ENCODE measurements around the gene DAGLA. TPM values are rescaled to one million over a fixed set of nuclear protein-coding genes. Genes with fewer than 3 reads are reported as not detected.

Gene DAGLA
- total RNA-seq, 1 donor from 2014 or later: 6.0 TPM

- Histone ChIP-seq H3K4me3 (peak overlapping the region; percentile 85), H3K4me1 (peaks cover 18% of the 10 kb centered on the region), H3K27me3 (no peaks in the 10 kb centered on the region), H3K36me3 (peaks cover 25% of the 10 kb centered on the region), H3K9me3 (no peaks in the 10 kb centered on the region), H3K27ac (peak overlapping the region; percentile 99)
- no peak for TF ChIP-seq CTCF (IDR thresholded peaks at IDR 0.05)
- ATAC-seq (no peak), DNase-seq (peak; percentile 8)
- intact Hi-C loops (cut with DNase I): loop anchor here (10.0 kb wide), 1 partner anchor 322 kb away; no protein-coding TSS in a partner anchor
These were observed 113.1 kb downstream of the DAGLA start for GRCh38 chr11:61793083-61793828.

DNA sequence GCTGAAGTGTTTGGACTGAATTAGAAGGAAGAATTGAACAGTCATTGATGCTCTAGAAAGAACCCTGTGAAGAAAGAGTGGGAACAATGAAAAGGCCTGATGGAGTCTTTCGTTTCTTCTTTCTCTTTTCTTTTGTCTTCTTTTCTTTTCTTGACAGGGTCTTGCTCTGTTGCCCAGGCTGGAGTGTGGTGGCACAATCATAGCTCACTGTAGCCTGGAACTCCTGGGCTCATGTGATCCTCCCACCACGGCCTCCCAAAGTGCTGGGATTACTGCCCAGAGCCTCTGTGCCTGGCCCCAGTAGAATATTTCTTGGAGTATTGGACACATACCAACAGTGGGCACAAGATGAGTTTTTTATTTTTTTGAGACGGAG is 113.6 kb downstream of the DAGLA start:
- TF ChIP-seq CTCF (IDR thresholded peaks at IDR 0.05): no peak
- Histone ChIP-seq H3K36me3 (peaks cover 19% of the 10 kb centered on the region), H3K9me3 (no peaks in the 10 kb centered on the region), H3K4me1 (peaks cover 18% of the 10 kb centered on the region), H3K27ac (no peak overlapping the region), H3K27me3 (no peaks in the 10 kb centered on the region), H3K4me3 (no peak overlapping the region)
- DNase-seq (peak; percentile 18), ATAC-seq (no peak)
- intact Hi-C loops (cut with DNase I): loop anchor here (10.0 kb wide), 1 partner anchor 321 kb away; no protein-coding TSS in a partner anchor

DNA sequence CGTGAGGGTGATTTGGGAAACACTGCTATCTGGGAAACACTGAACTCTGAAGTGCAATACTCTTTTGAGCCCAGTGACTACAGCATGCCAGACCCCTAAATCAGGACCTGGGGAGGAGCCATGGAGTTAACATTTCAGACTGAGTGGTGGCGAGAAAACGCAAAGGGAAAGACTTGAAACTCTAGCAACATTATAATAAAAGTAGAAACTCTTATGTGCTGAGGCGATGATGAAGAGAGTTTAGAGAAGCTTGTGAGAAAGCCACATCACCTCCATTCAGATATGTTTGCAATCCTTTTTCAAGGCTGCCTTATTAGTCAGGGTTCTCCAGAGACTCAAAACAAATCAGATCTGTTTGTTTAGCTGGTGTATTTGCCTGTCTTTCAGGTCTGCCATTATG is 114.4 kb downstream of the DAGLA start:
- H3K27ac ChIP-seq: no peak overlapping the region
- H3K4me3 ChIP-seq: no peak overlapping the region
- no peak for DNase-seq
- peaks cover 18% of the 10 kb centered on the region for H3K4me1 ChIP-seq
- ATAC-seq: no peak
- peaks cover 12% of the 10 kb centered on the region for H3K36me3 ChIP-seq
- no peaks in the 10 kb centered on the region for H3K9me3 ChIP-seq
- TF ChIP-seq CTCF (IDR thresholded peaks at IDR 0.05): no peak
- intact Hi-C loops (cut with DNase I): loop anchor here (10.0 kb wide), 1 partner anchor 320 kb away; no protein-coding TSS in a partner anchor
- no peaks in the 10 kb centered on the region for H3K27me3 ChIP-seq

DNA sequence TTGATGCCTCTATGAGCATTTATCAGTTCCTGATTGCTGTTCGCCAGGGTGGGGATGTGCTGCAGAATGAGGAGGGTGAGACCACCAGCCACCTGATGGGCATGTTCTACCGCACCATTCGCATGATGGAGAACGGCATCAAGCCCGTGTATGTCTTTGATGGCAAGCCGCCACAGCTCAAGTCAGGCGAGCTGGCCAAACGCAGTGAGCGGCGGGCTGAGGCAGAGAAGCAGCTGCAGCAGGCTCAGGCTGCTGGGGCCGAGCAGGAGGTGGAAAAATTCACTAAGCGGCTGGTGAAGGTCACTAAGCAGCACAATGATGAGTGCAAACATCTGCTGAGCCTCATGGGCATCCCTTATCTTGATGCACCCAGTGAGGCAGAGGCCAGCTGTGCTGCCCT is 115.3 kb downstream of the DAGLA start:
- no peak for ATAC-seq
- intact Hi-C loops (cut with DNase I): loop anchor here (10.0 kb wide), 1 partner anchor 319 kb away; no protein-coding TSS in a partner anchor

GRCh38 chr11:61795876-61796526 is 115.8 kb downstream of the DAGLA start:
- peaks cover 7% of the 10 kb centered on the region for H3K36me3 ChIP-seq
- intact Hi-C loops (cut with DNase I): loop anchor here (10.0 kb wide), 1 partner anchor 319 kb away; no protein-coding TSS in a partner anchor
- no peaks in the 10 kb centered on the region for H3K9me3 ChIP-seq
- H3K4me3 ChIP-seq: no peak overlapping the region
- no peak overlapping the region for H3K27ac ChIP-seq
- DNase-seq (no peak), ATAC-seq (no peak)
- H3K27me3 ChIP-seq: no peaks in the 10 kb centered on the region
- TF ChIP-seq CTCF (IDR thresholded peaks at IDR 0.05): no peak
- peaks cover 17% of the 10 kb centered on the region for H3K4me1 ChIP-seq

More for the DNA sequence above, 115.3 kb downstream of the DAGLA start:
- no peak for TF ChIP-seq CTCF (IDR thresholded peaks at IDR 0.05)
- no peaks in the 10 kb centered on the region for H3K9me3 ChIP-seq
- DNase-seq: no peak
- H3K36me3 ChIP-seq: peaks cover 4% of the 10 kb centered on the region
- H3K4me1 ChIP-seq: peaks cover 18% of the 10 kb centered on the region
- no peak overlapping the region for H3K27ac ChIP-seq
- H3K27me3 ChIP-seq: no peaks in the 10 kb centered on the region
- no peak overlapping the region for H3K4me3 ChIP-seq

Other genes starting within 250 kb of the DAGLA start
- gene LRRC10B, start 171.6 kb upstream of the DAGLA start, total RNA-seq: 0.29 TPM
- 4.8 TPM for gene SYT7, start 99.3 kb upstream of the DAGLA start, total RNA-seq
- 62.6 TPM for gene MYRF, start 72.2 kb downstream of the DAGLA start, total RNA-seq
- gene TMEM258, start 112.2 kb downstream of the DAGLA start, total RNA-seq: 94.0 TPM
- 4.9 TPM for gene FEN1, start 112.5 kb downstream of the DAGLA start, total RNA-seq
- 68.0 TPM for gene FADS1, start 136.6 kb downstream of the DAGLA start, total RNA-seq
- gene FADS2, start 147.9 kb downstream of the DAGLA start, total RNA-seq: 75.1 TPM
- gene FADS3, start 211.2 kb downstream of the DAGLA start, total RNA-seq: 68.5 TPM
- 10.6 TPM for gene RAB3IL1, start 237.2 kb downstream of the DAGLA start, total RNA-seq

Measured in upper lobe of right lung (tissue), 1 donor.